ENCODE data around the gene DBN1.

Gene DBN1

GRCh38 chr5:177476531-177477233 is 3.2 kb upstream of the DBN1 start:
- Histone ChIP-seq H3K27ac (ENCODE audit: low read length) (no peak overlapping the region), H3K79me2 (ENCODE audit: low read length) (peaks cover 12% of the 10 kb centered on the region), H2AFZ (ENCODE audit: low read depth, low read length) (no peak overlapping the region), H3K4me2 (ENCODE audit: low read length) (no peak overlapping the region), H3K9ac (ENCODE audit: low read length) (no peak overlapping the region), H3K4me1 (ENCODE audit: low read length) (peaks cover 28% of the 10 kb centered on the region), H3K9me3 (ENCODE audit: insufficient read depth, low read length) (no peaks in the 10 kb centered on the region), H3K27me3 (ENCODE audit: low read depth, low read length) (peaks cover 4% of the 10 kb centered on the region; the same call in 1 of the 2 replicates), H3K4me3 (ENCODE audit: low read length) (no peak overlapping the region), H4K20me1 (ENCODE audit: insufficient read depth, low read length) (0 out of 2 replicates have a peak, but pooled peaks cover 5% of the 10 kb centered on the region), H3K36me3 (replicated peaks; ENCODE audit: low read depth, low read length) (no peaks in the 10 kb centered on the region)
- TF ChIP-seq EZH2phosphoT487 (IDR thresholded peaks at IDR 0.05; ENCODE audit: low read depth), result no peak
- TF ChIP-seq CTCF (IDR thresholded peaks at IDR 0.05; ENCODE audit: low read depth, low read length), result no peak

- Histone ChIP-seq H3K9ac (ENCODE audit: low read length) (no peak overlapping the region), H3K27me3 (ENCODE audit: low read depth, low read length) (peaks cover 4% of the 10 kb centered on the region; the same call in 1 of the 2 replicates), H3K4me2 (ENCODE audit: low read length) (no peak overlapping the region), H4K20me1 (ENCODE audit: insufficient read depth, low read length) (peaks cover 13% of the 10 kb centered on the region; the same call in 1 of the 2 replicates), H2AFZ (ENCODE audit: low read depth, low read length) (no peak overlapping the region), H3K36me3 (replicated peaks; ENCODE audit: low read depth, low read length) (no peaks in the 10 kb centered on the region), H3K27ac (ENCODE audit: low read length) (no peak overlapping the region), H3K4me3 (ENCODE audit: low read length) (no peak overlapping the region), H3K79me2 (ENCODE audit: low read length) (peaks cover 21% of the 10 kb centered on the region), H3K9me3 (ENCODE audit: insufficient read depth, low read length) (no peaks in the 10 kb centered on the region), H3K4me1 (ENCODE audit: low read length) (peaks cover 28% of the 10 kb centered on the region)
- TF ChIP-seq EZH2phosphoT487 (IDR thresholded peaks at IDR 0.05; ENCODE audit: low read depth) (no peak), CTCF (IDR thresholded peaks at IDR 0.05; ENCODE audit: low read depth, low read length) (no peak)
These were observed 2.4 kb upstream of the DBN1 start for GRCh38 chr5:177475563-177476427.

- H3K36me3 ChIP-seq (replicated peaks; ENCODE audit: low read depth, low read length), result no peaks in the 10 kb centered on the region
- no peak for TF ChIP-seq CTCF (IDR thresholded peaks at IDR 0.05; ENCODE audit: low read depth, low read length)
- H2AFZ ChIP-seq (ENCODE audit: low read depth, low read length), result no peak overlapping the region
- H3K4me3 ChIP-seq (ENCODE audit: low read length), result no peak overlapping the region
- no peak overlapping the region for H3K9ac ChIP-seq (ENCODE audit: low read length)
- peaks cover 29% of the 10 kb centered on the region for H3K79me2 ChIP-seq (ENCODE audit: low read length)
- no peak overlapping the region for H3K4me2 ChIP-seq (ENCODE audit: low read length)
- peaks cover 26% of the 10 kb centered on the region for H3K4me1 ChIP-seq (ENCODE audit: low read length)
- no peak overlapping the region for H3K27ac ChIP-seq (ENCODE audit: low read length)
- H3K27me3 ChIP-seq (ENCODE audit: low read depth, low read length), result peaks cover 4% of the 10 kb centered on the region; the same call in 1 of the 2 replicates
- H4K20me1 ChIP-seq (ENCODE audit: insufficient read depth, low read length), result peaks cover 20% of the 10 kb centered on the region
- H3K9me3 ChIP-seq (ENCODE audit: insufficient read depth, low read length), result no peaks in the 10 kb centered on the region
These were observed 1.6 kb upstream of the DBN1 start for GRCh38 chr5:177474846-177475562.
